CD8-positive, alpha-beta memory T cell (primary cell): ENCODE data around the gene PAPSS2. TPM values are rescaled to one million over a fixed set of nuclear protein-coding genes. Genes with fewer than 3 reads are reported as not detected.
"Not testable (repeated sequence)": the region's sequence is repeated elsewhere in the genome, so short reads cannot be mapped to it uniquely, and the experiment has no call there.

Experiments
- CTCF ChIA-PET: fragments of 350-600 bp; sonication (Branson Sonifier 250); formaldehyde crosslinking; loops from one replicate; lab custom pipeline; 2021; ENCODE audit warnings: antibody characterized with exemption; lab: Charles Lee
- POLR2A ChIA-PET: fragments of 350-600 bp; sonication (Branson Sonifier 250); formaldehyde crosslinking; loops from one replicate; lab custom pipeline; 2021; ENCODE audit warnings: antibody characterized with exemption; lab: Charles Lee
- DNase-seq, 5 donors: peaks; one replicate each; pipeline versions ENCODE4 v3.0.0 to v3.0.0-alpha.2; 2020 to 2022; ENCODE audit warnings: mixed read lengths in 1 of 5
- H3K27ac ChIP-seq: one replicate; pipeline ENCODE4 v1.7.0; 2013; ENCODE audit warnings: low read depth, mild to moderate bottlenecking, low read length, moderate library complexity
- H3K27me3 ChIP-seq: 2 replicates; pipeline ENCODE4 v1.7.0; 2013; ENCODE audit warnings: low read length, mild to moderate bottlenecking; ENCODE audit not compliant: insufficient read depth, poor library complexity, severe bottlenecking
- H3K36me3 ChIP-seq: 2 replicates; pipeline ENCODE4 v1.7.0; 2013; ENCODE audit warnings: mild to moderate bottlenecking, low read length, moderate library complexity; ENCODE audit not compliant: insufficient read depth
- H3K4me1 ChIP-seq: 2 replicates; pipeline ENCODE4 v1.7.0; 2013; ENCODE audit warnings: mild to moderate bottlenecking, low read length, moderate library complexity; ENCODE audit not compliant: insufficient read depth
- H3K4me3 ChIP-seq: 2 replicates; pipeline ENCODE4 v1.7.0; 2013; ENCODE audit warnings: mild to moderate bottlenecking, low read length
- H3K9me3 ChIP-seq: 2 replicates; pipeline ENCODE4 v1.7.0; 2013; ENCODE audit warnings: mild to moderate bottlenecking, low read length
- H3K27ac Mint-ChIP-seq, 8 donors: one replicate each; pipeline ENCODE4 v1.8.0; 2020 to 2021; ENCODE audit warnings: mixed read lengths in 8 of 8, mild to moderate bottlenecking in 6 of 8, inconsistent platforms in 3 of 8, moderate library complexity in 3 of 8
- H3K27me3 Mint-ChIP-seq, 2 donors: one replicate each; pipeline ENCODE4 v1.8.0; 2020 to 2021; ENCODE audit warnings: mixed read lengths in 2 of 2, mild to moderate bottlenecking in 1 of 2, moderate library complexity in 1 of 2
- H3K36me3 Mint-ChIP-seq, 3 donors: one replicate each; pipeline ENCODE4 v1.8.0; 2020 to 2021; ENCODE audit warnings: mixed read lengths in 3 of 3, inconsistent platforms in 1 of 3, mild to moderate bottlenecking in 1 of 3
- H3K4me1 Mint-ChIP-seq, 3 donors: one replicate each; pipeline ENCODE4 v1.8.0; 2020 to 2021; ENCODE audit warnings: mixed read lengths in 3 of 3, inconsistent platforms in 1 of 3, mild to moderate bottlenecking in 1 of 3
- H3K4me3 Mint-ChIP-seq, 7 donors: one replicate each; pipeline ENCODE4 v1.8.0; 2020 to 2021; ENCODE audit warnings: mixed read lengths in 7 of 7, mild to moderate bottlenecking in 6 of 7, moderate library complexity in 4 of 7, inconsistent platforms in 2 of 7
- H3K9me3 Mint-ChIP-seq, 5 donors: one replicate each; pipeline ENCODE4 v1.8.0; 2020 to 2022; ENCODE audit warnings: mixed read lengths in 5 of 5, mild to moderate bottlenecking in 3 of 5, moderate library complexity in 2 of 5, inconsistent platforms in 1 of 5
- polyA plus RNA-seq: library from polyadenylated mRNA; unstranded; fragments of 300-500 nt; fragmentation: Illumina TruSeq; gene quantifications from one replicate; pipeline ENCODE4 v1.2.3, GENCODE V29; 2021
- total RNA-seq, 2 experiments: library from RNA; stranded (reverse); gene quantifications; one replicate each; pipeline ENCODE4 v1.2.3, GENCODE V29; 2021

PAPSS2 gene
- total and polyA plus RNA-seq, 3 experiments from 2014 or later, result 0.08 to 0.46 (median 0.18) TPM

GRCh38 chr10:87635498-87636312 lies 24.0 kb upstream of the PAPSS2 start:
- no peak overlapping the region for H3K27ac ChIP-seq
- Mint-ChIP-seq H3K36me3 (peaks cover 0 to 8% (median 0%) of the 10 kb centered on the region in 3 donors), H3K9me3 (no peaks in the 10 kb centered on the region), H3K27me3 (peaks cover 0 to 3% of the 10 kb centered on the region in 2 donors), H3K27ac (peak overlapping the region in 2 of 8 donors; percentile 7 to 47), H3K4me3 (peak overlapping the region in 2 of 7 donors; percentile 28 to 56), H3K4me1 (peaks cover 3 to 13% (median 9%) of the 10 kb centered on the region in 3 donors)
- POLR2A ChIA-PET, result no interaction called here
- DNase-seq, result no peak
- no peak overlapping the region for H3K4me3 ChIP-seq
- CTCF ChIA-PET, result no interaction called here
- H3K4me1 ChIP-seq, result no peaks in the 10 kb centered on the region
- H3K9me3 ChIP-seq, result no peaks in the 10 kb centered on the region
- H3K36me3 ChIP-seq, result no peaks in the 10 kb centered on the region
- H3K27me3 ChIP-seq, result no peaks in the 10 kb centered on the region

- Histone ChIP-seq H3K36me3 (no peaks in the 10 kb centered on the region), H3K27ac (no peak overlapping the region), H3K4me1 (no peaks in the 10 kb centered on the region), H3K27me3 (no peaks in the 10 kb centered on the region), H3K4me3 (no peak overlapping the region), H3K9me3 (no peaks in the 10 kb centered on the region)
- no peak for DNase-seq
- POLR2A ChIA-PET, result no interaction called here
- H3K9me3 Mint-ChIP-seq, result no peaks in the 10 kb centered on the region
- H3K27ac Mint-ChIP-seq, result peak overlapping the region in 1 of 8 donors; percentile 51
- H3K4me3 Mint-ChIP-seq, result no peak overlapping the region
- CTCF ChIA-PET, result no interaction called here
- no peaks in the 10 kb centered on the region for H3K27me3 Mint-ChIP-seq
- peaks cover 0 to 3% (median 0%) of the 10 kb centered on the region in 3 donors for H3K36me3 Mint-ChIP-seq
- H3K4me1 Mint-ChIP-seq, result peaks cover 3 to 13% (median 9%) of the 10 kb centered on the region in 3 donors
Measured at GRCh38 chr10:87636313-87636915, 23.3 kb upstream of the PAPSS2 start.

GRCh38 chr10:87639493-87639892 lies 20.2 kb upstream of the PAPSS2 start:
- Histone ChIP-seq H3K27ac (no peak overlapping the region), H3K27me3 (no peaks in the 10 kb centered on the region), H3K36me3 (no peaks in the 10 kb centered on the region), H3K9me3 (no peaks in the 10 kb centered on the region), H3K4me3 (no peak overlapping the region), H3K4me1 (no peaks in the 10 kb centered on the region)
- CTCF ChIA-PET, result no interaction called here
- Mint-ChIP-seq H3K27ac (peak overlapping the region in 1 of 8 donors; percentile 48), H3K4me1 (peaks cover 3 to 13% (median 9%) of the 10 kb centered on the region in 3 donors), H3K36me3 (peaks cover 0 to 3% (median 0%) of the 10 kb centered on the region in 3 donors), H3K4me3 (no peak overlapping the region), H3K27me3 (no peaks in the 10 kb centered on the region), H3K9me3 (no peaks in the 10 kb centered on the region)
- POLR2A ChIA-PET, result no interaction called here
- DNase-seq, result no peak

GRCh38 chr10:87640043-87640442 lies 19.6 kb upstream of the PAPSS2 start:
- Mint-ChIP-seq H3K36me3 (peaks cover 0 to 3% (median 0%) of the 10 kb centered on the region in 3 donors), H3K9me3 (no peaks in the 10 kb centered on the region), H3K27me3 (no peaks in the 10 kb centered on the region), H3K4me3 (no peak overlapping the region), H3K27ac (no peak overlapping the region), H3K4me1 (peaks cover 3 to 11% (median 9%) of the 10 kb centered on the region in 3 donors)
- H3K27me3 ChIP-seq, result no peaks in the 10 kb centered on the region
- no peaks in the 10 kb centered on the region for H3K4me1 ChIP-seq
- no peaks in the 10 kb centered on the region for H3K36me3 ChIP-seq
- POLR2A ChIA-PET, result no interaction called here
- H3K9me3 ChIP-seq, result no peaks in the 10 kb centered on the region
- H3K4me3 ChIP-seq, result no peak overlapping the region
- no peak for DNase-seq
- no peak overlapping the region for H3K27ac ChIP-seq
- CTCF ChIA-PET, result no interaction called here

- Histone ChIP-seq H3K27ac (no peak overlapping the region), H3K4me1 (no peaks in the 10 kb centered on the region), H3K27me3 (no peaks in the 10 kb centered on the region), H3K9me3 (no peaks in the 10 kb centered on the region), H3K4me3 (no peak overlapping the region), H3K36me3 (no peaks in the 10 kb centered on the region)
- Mint-ChIP-seq H3K36me3 (no peaks in the 10 kb centered on the region), H3K27ac (peak overlapping the region in 1 of 8 donors; percentile 12), H3K27me3 (peaks cover 0 to 1% of the 10 kb centered on the region in 2 donors), H3K4me3 (no peak overlapping the region), H3K4me1 (no peaks in the 10 kb centered on the region), H3K9me3 (peaks cover 0 to 5% (median 0%) of the 10 kb centered on the region in 5 donors)
- no peak for DNase-seq
- ChIA-PET POLR2A (no interaction called here), CTCF (no interaction called here)
Measured at GRCh38 chr10:87642486-87642885, 17.2 kb upstream of the PAPSS2 start.

GRCh38 chr10:87642988-87643387 lies 16.7 kb upstream of the PAPSS2 start:
- Mint-ChIP-seq H3K9me3 (peaks cover 0 to 5% (median 0%) of the 10 kb centered on the region in 5 donors), H3K36me3 (no peaks in the 10 kb centered on the region), H3K27me3 (peaks cover 0 to 1% of the 10 kb centered on the region in 2 donors), H3K4me1 (no peaks in the 10 kb centered on the region), H3K27ac (no peak overlapping the region), H3K4me3 (no peak overlapping the region)
- Histone ChIP-seq H3K4me1 (no peaks in the 10 kb centered on the region), H3K36me3 (no peaks in the 10 kb centered on the region), H3K9me3 (no peaks in the 10 kb centered on the region), H3K4me3 (no peak overlapping the region), H3K27ac (no peak overlapping the region), H3K27me3 (no peaks in the 10 kb centered on the region)
- ChIA-PET POLR2A (no interaction called here), CTCF (no interaction called here)
- no peak for DNase-seq

- ChIA-PET POLR2A (interaction anchor here (0.6 kb wide), 1 partner anchor 59 kb away, joined by 9 read pairs; no protein-coding TSS in a partner anchor), CTCF (no interaction called here)
- Mint-ChIP-seq H3K4me1 (no peaks in the 10 kb centered on the region), H3K9me3 (peaks cover 0 to 5% (median 0%) of the 10 kb centered on the region in 5 donors), H3K27ac (no peak overlapping the region), H3K4me3 (peak overlapping the region in 1 of 7 donors; percentile 15), H3K36me3 (no peaks in the 10 kb centered on the region), H3K27me3 (peaks cover 3 to 5% of the 10 kb centered on the region in 2 donors)
- Histone ChIP-seq H3K36me3 (no peaks in the 10 kb centered on the region), H3K4me3 (no peak overlapping the region), H3K27ac (no peak overlapping the region), H3K9me3 (no peaks in the 10 kb centered on the region), H3K27me3 (no peaks in the 10 kb centered on the region), H3K4me1 (no peaks in the 10 kb centered on the region)
- no peak for DNase-seq
Measured at GRCh38 chr10:87643920-87644319, 15.8 kb upstream of the PAPSS2 start.

- H3K36me3 Mint-ChIP-seq, H3K4me1 Mint-ChIP-seq: not testable (repeated sequence)
Measured at GRCh38 chr10:87644500-87644899, 15.2 kb upstream of the PAPSS2 start.

More at GRCh38 chr10:87644500-87644899, 15.2 kb upstream of the PAPSS2 start:
- H3K9me3 ChIP-seq, H3K27ac Mint-ChIP-seq, H3K27ac ChIP-seq, POLR2A ChIA-PET, H3K4me1 ChIP-seq, H3K27me3 Mint-ChIP-seq, H3K36me3 ChIP-seq, H3K9me3 Mint-ChIP-seq, CTCF ChIA-PET, H3K27me3 ChIP-seq, H3K4me3 Mint-ChIP-seq, DNase-seq, H3K4me3 ChIP-seq: not testable (repeated sequence)
